CD14-positive monocyte (primary cell): ENCODE results near the gene MON1A. TPM values are rescaled to one million over a fixed set of nuclear protein-coding genes. Genes with fewer than 3 reads are reported as not detected.

Experiments used
- DNase-seq, 3 donors: peaks; one replicate each; pipeline ENCODE4 v3.0.0-alpha.2; 2011 to 2022
- H2AFZ ChIP-seq: 2 replicates; pipeline ENCODE4 v1.6.0; 2012; ENCODE audit warnings: mild to moderate bottlenecking, low read depth, low read length, inconsistent platforms; ENCODE audit not compliant: insufficient read depth, poor library complexity, severe bottlenecking
- H3K27ac ChIP-seq, 2 donors: 1 replicate in 1 of 2; 2 replicates in 1 of 2; pipeline ENCODE4 v1.5.1; 2012 to 2013; ENCODE audit warnings: low read length in 2 of 2, control low read depth in 1 of 2, inconsistent platforms in 1 of 2, low read depth in 1 of 2, mild to moderate bottlenecking in 1 of 2
- H3K27me3 ChIP-seq, 2 donors: one replicate each; pipeline versions ENCODE4 v1.6.0 to v1.6.1; 2011 to 2013; ENCODE audit warnings: low read length in 2 of 2; ENCODE audit not compliant: control insufficient read depth in 2 of 2, insufficient read depth in 2 of 2
- H3K36me3 ChIP-seq, 2 donors: replicated peaks in 1 of 2; 1 replicate in 1 of 2; 2 replicates in 1 of 2; pipeline versions ENCODE4 v1.5.1 to v1.6.1; 2012 to 2013; ENCODE audit warnings: low read length in 2 of 2, control low read depth in 1 of 2, inconsistent platforms in 1 of 2, mild to moderate bottlenecking in 1 of 2; ENCODE audit not compliant: insufficient read depth in 2 of 2, control insufficient read depth in 1 of 2
- H3K4me1 ChIP-seq, 2 donors: 1 replicate in 1 of 2; 2 replicates in 1 of 2; pipeline versions ENCODE4 v1.5.1 to v1.6.1; 2012 to 2013; ENCODE audit warnings: low read length in 2 of 2, control low read depth in 1 of 2, inconsistent platforms in 1 of 2, mild to moderate bottlenecking in 1 of 2, moderate library complexity in 1 of 2; ENCODE audit not compliant: insufficient read depth in 2 of 2, control insufficient read depth in 1 of 2
- H3K4me2 ChIP-seq: replicated peaks from 2 replicates; pipeline ENCODE3; 2012; ENCODE audit warnings: low read length, moderate library complexity, mild to moderate bottlenecking; ENCODE audit not compliant: poor library complexity, severe bottlenecking; ENCODE audit errors: extremely low read depth
- H3K4me3 ChIP-seq, 3 experiments: fragments of 200-600 bp in 1 of 3; sonication (generic) in 1 of 3; replicated peaks in 1 of 3; 1 replicate in 2 of 3; 2 replicates in 1 of 3; pipeline ENCODE4 v1.5.1; 2011 to 2013; ENCODE audit warnings: low read length in 3 of 3, mild to moderate bottlenecking in 3 of 3, control low read depth in 2 of 3, low read depth in 2 of 3, inconsistent platforms in 1 of 3, moderate library complexity in 1 of 3
- H3K79me2 ChIP-seq: 2 replicates; pipeline ENCODE4 v1.6.0; 2012; ENCODE audit warnings: mild to moderate bottlenecking, control low read depth, inconsistent platforms, low read length, moderate library complexity; ENCODE audit not compliant: insufficient read depth
- H3K9ac ChIP-seq: 2 replicates; pipeline ENCODE4 v1.6.0; 2017; ENCODE audit warnings: low read length, mild to moderate bottlenecking; ENCODE audit not compliant: insufficient read depth, poor library complexity, severe bottlenecking
- H3K9me3 ChIP-seq, 2 donors: replicated peaks in 1 of 2; 1 replicate in 1 of 2; 2 replicates in 1 of 2; pipeline versions ENCODE4 v1.5.1 to v1.6.1; 2012 to 2013; ENCODE audit warnings: low read length in 2 of 2, control low read depth in 1 of 2; ENCODE audit not compliant: control insufficient read depth in 1 of 2, insufficient read depth in 1 of 2
- H4K20me1 ChIP-seq: 2 replicates; pipeline ENCODE4 v1.6.0; 2012; ENCODE audit warnings: mild to moderate bottlenecking, low read length, control low read depth, moderate library complexity; ENCODE audit not compliant: insufficient read depth
- H3K27ac Mint-ChIP-seq, 7 donors: one replicate each; pipeline ENCODE4 v1.8.0; 2020; ENCODE audit warnings: mild to moderate bottlenecking in 7 of 7, mixed read lengths in 7 of 7, moderate library complexity in 6 of 7, inconsistent platforms in 2 of 7
- H3K27me3 Mint-ChIP-seq, 3 donors: one replicate each; pipeline ENCODE4 v1.8.0; 2021 to 2022; ENCODE audit warnings: low read depth in 3 of 3, mild to moderate bottlenecking in 3 of 3, mixed read lengths in 3 of 3, moderate library complexity in 3 of 3, inconsistent platforms in 1 of 3
- H3K36me3 Mint-ChIP-seq, 2 donors: one replicate each; pipeline ENCODE4 v1.8.0; 2020; ENCODE audit warnings: mixed read lengths in 2 of 2, inconsistent platforms in 1 of 2, mild to moderate bottlenecking in 1 of 2
- H3K4me1 Mint-ChIP-seq: one replicate; pipeline ENCODE4 v1.8.0; 2020; ENCODE audit warnings: mild to moderate bottlenecking, mixed read lengths
- H3K4me3 Mint-ChIP-seq, 2 donors: one replicate each; pipeline ENCODE4 v1.8.0; 2020; ENCODE audit warnings: mild to moderate bottlenecking in 2 of 2, mixed read lengths in 2 of 2, moderate library complexity in 1 of 2
- H3K9me3 Mint-ChIP-seq, 7 donors: one replicate each; pipeline ENCODE4 v1.8.0; 2020 to 2022; ENCODE audit warnings: mixed read lengths in 7 of 7, mild to moderate bottlenecking in 6 of 7, moderate library complexity in 6 of 7, inconsistent platforms in 2 of 7
- CTCF ChIP-seq: fragments of 200-600 bp; IDR thresholded peaks from one replicate; pipeline ENCODE4 v1.8.0; 2022; ENCODE audit warnings: antibody characterized with exemption, mild to moderate bottlenecking
- WGBS: methylation state at CpG from one replicate; pipeline ENCODE4 v1.1.5; 2013; ENCODE audit warnings: missing lambda C conversion rate; ENCODE audit not compliant: insufficient coverage; 5-methylcytosine and 5-hydroxymethylcytosine counted together
- intact Hi-C, 2 donors: fragments of 100-400 bp; cut with micrococcal nuclease; formaldehyde crosslinking; loops; one replicate each; pipeline versions ENCODE4 v1.15.0 to v1.15.1; 2023
- polyA plus RNA-seq, 3 donors: library from polyadenylated mRNA; depleted of rRNA in 1 of 3; unstranded in 2 of 3; stranded (reverse) in 1 of 3; fragments of 300-500 nt in 2 of 3; fragments of >200 nt in 1 of 3; fragmentation: Illumina TruSeq in 2 of 3; gene quantifications; 1 replicate in 2 of 3; 2 replicates in 1 of 3; pipeline ENCODE4 v1.2.3, GENCODE V29; 2012 to 2021

The MON1A gene
- polyA plus RNA-seq, 3 donors: 5.4 to 6.6 (median 6.1) TPM

- no peak overlapping the region for H3K9ac ChIP-seq
- Mint-ChIP-seq H3K4me3 (no peak overlapping the region), H3K9me3 (peaks cover 0 to 3% (median 0%) of the 10 kb centered on the region in 7 donors), H3K27me3 (peaks cover 0 to 5% (median 0%) of the 10 kb centered on the region in 3 donors), H3K27ac (no peak overlapping the region), H3K36me3 (peaks cover 31 to 36% of the 10 kb centered on the region in 2 donors), H3K4me1 (peaks cover 18% of the 10 kb centered on the region)
- no peak overlapping the region for H3K4me2 ChIP-seq
- H3K27me3 ChIP-seq: no peaks in the 10 kb centered on the region
- intact Hi-C loops: no loop called here
- no peak for TF ChIP-seq CTCF
- no peak overlapping the region for H3K4me3 ChIP-seq
- H4K20me1 ChIP-seq: no peaks in the 10 kb centered on the region
- WGBS: no CpG with 5 or more reads among the region's 4 CpGs
- H3K79me2 ChIP-seq: peaks cover 3% of the 10 kb centered on the region
- H2AFZ ChIP-seq: no peak overlapping the region
- peaks cover 14 to 39% of the 10 kb centered on the region in 2 donors for H3K36me3 ChIP-seq
- H3K9me3 ChIP-seq: no peaks in the 10 kb centered on the region
- DNase-seq: no peak
- peaks cover 4 to 6% of the 10 kb centered on the region in 2 donors for H3K4me1 ChIP-seq
- no peak overlapping the region for H3K27ac ChIP-seq
Observed at GRCh38 chr3:49912881-49913281, 16.7 kb downstream of the MON1A start.

GRCh38 chr3:49911611-49912010 is 18.0 kb downstream of the MON1A start:
- Histone ChIP-seq H3K9ac (no peak overlapping the region), H3K9me3 (no peaks in the 10 kb centered on the region), H3K27me3 (no peaks in the 10 kb centered on the region), H2AFZ (no peak overlapping the region), H3K36me3 (peaks cover 14 to 39% of the 10 kb centered on the region in 2 donors), H3K4me1 (peaks cover 1 to 2% of the 10 kb centered on the region in 2 donors), H4K20me1 (no peaks in the 10 kb centered on the region), H3K27ac (no peak overlapping the region), H3K4me2 (no peak overlapping the region), H3K79me2 (peaks cover under 1% of the 10 kb centered on the region), H3K4me3 (no peak overlapping the region)
- peaks cover 0 to 3% (median 0%) of the 10 kb centered on the region in 7 donors for H3K9me3 Mint-ChIP-seq
- peaks cover 0 to 5% (median 0%) of the 10 kb centered on the region in 3 donors for H3K27me3 Mint-ChIP-seq
- peaks cover 31 to 36% of the 10 kb centered on the region in 2 donors for H3K36me3 Mint-ChIP-seq
- peaks cover 14% of the 10 kb centered on the region for H3K4me1 Mint-ChIP-seq
- peak overlapping the region in 1 of 7 donors; percentile 55 for H3K27ac Mint-ChIP-seq
- no peak overlapping the region for H3K4me3 Mint-ChIP-seq
- TF ChIP-seq CTCF: no peak
- WGBS: 97% methylated on average over 14 of the region's 15 CpGs
- intact Hi-C loops: no loop called here
- no peak for DNase-seq
